GM23248 (cell line): Measurements from ENCODE around the gene TTC23. TPM values are rescaled to one million over a fixed set of nuclear protein-coding genes. Genes with fewer than 3 reads are reported as not detected.
A peak's percentile ranks its signal among the peaks of the same experiment; 100 is the strongest.

Source experiments
- DNase-seq: peaks from one replicate; pipeline ENCODE4 v3.0.0-alpha.2; 2015
- H2AFZ ChIP-seq: fragments of 200-600 bp; sonication (generic); 2 replicates; pipeline ENCODE4 v1.6.1; 2016; ENCODE audit warnings: antibody characterized with exemption
- H3F3A ChIP-seq: fragments of 200-600 bp; sonication (generic); 2 replicates; pipeline ENCODE4 v1.6.1; 2016; ENCODE audit warnings: mild to moderate bottlenecking, antibody characterized with exemption, mixed run types; ENCODE audit not compliant: insufficient read depth
- H3K27ac ChIP-seq: fragments of 200-600 bp; sonication (generic); 2 replicates; pipeline ENCODE4 v1.5.1; 2016; ENCODE audit warnings: mild to moderate bottlenecking
- H3K27me3 ChIP-seq: fragments of 200-600 bp; sonication (generic); replicated peaks from 2 replicates; pipeline ENCODE4 v1.6.1; 2016; ENCODE audit warnings: mild to moderate bottlenecking; ENCODE audit not compliant: insufficient read depth
- H3K36me3 ChIP-seq: fragments of 200-600 bp; sonication (generic); 2 replicates; pipeline ENCODE4 v1.6.1; 2016; ENCODE audit warnings: low read depth, mild to moderate bottlenecking
- H3K4me1 ChIP-seq: fragments of 200-600 bp; sonication (generic); 2 replicates; pipeline ENCODE4 v1.6.1; 2016; ENCODE audit warnings: mild to moderate bottlenecking; ENCODE audit not compliant: insufficient read depth
- H3K4me2 ChIP-seq: fragments of 200-600 bp; sonication (generic); one replicate; pipeline ENCODE4 v1.6.1; 2016; ENCODE audit warnings: mild to moderate bottlenecking; ENCODE audit not compliant: unreplicated experiment
- H3K4me3 ChIP-seq: fragments of 200-600 bp; sonication (generic); 2 replicates; pipeline ENCODE4 v1.5.1; 2016; ENCODE audit warnings: mild to moderate bottlenecking
- H3K79me2 ChIP-seq: fragments of 200-600 bp; sonication (generic); 2 replicates; pipeline ENCODE4 v1.6.1; 2016; ENCODE audit warnings: mild to moderate bottlenecking; ENCODE audit not compliant: insufficient read depth
- H3K9ac ChIP-seq: fragments of 200-600 bp; sonication (generic); 2 replicates; pipeline ENCODE4 v1.6.1; 2016; ENCODE audit warnings: mild to moderate bottlenecking
- H3K9me2 ChIP-seq: fragments of 200-600 bp; sonication (generic); 2 replicates; pipeline ENCODE4 v1.6.1; 2016; ENCODE audit warnings: mixed run types, mild to moderate bottlenecking, moderate library complexity; ENCODE audit not compliant: insufficient read depth
- H3K9me3 ChIP-seq: fragments of 200-600 bp; sonication (generic); one replicate; pipeline ENCODE4 v1.6.1; 2017; ENCODE audit warnings: low read depth
- H4K20me1 ChIP-seq: fragments of 200-600 bp; sonication (generic); 2 replicates; pipeline ENCODE4 v1.6.0; 2016; ENCODE audit not compliant: insufficient read depth
- EZH2 ChIP-seq: fragments of 200-600 bp; sonication (generic); IDR thresholded peaks from 2 replicates; pipeline ENCODE4 v1.6.1; 2018; ENCODE audit warnings: antibody characterized with exemption, mild to moderate bottlenecking; ENCODE audit not compliant: insufficient read depth, poor library complexity, severe bottlenecking
- EZH2phosphoT487 ChIP-seq: fragments of 200-600 bp; sonication (generic); IDR thresholded peaks from 2 replicates; pipeline ENCODE4 v1.6.1; 2018; ENCODE audit warnings: antibody characterized with exemption, moderate library complexity, mild to moderate bottlenecking, low read depth; ENCODE audit not compliant: insufficient read depth
- WGBS, 2 experiments: methylation state at CpG; one replicate each; pipeline ENCODE4 v1.1.6; 2015 to 2017; ENCODE audit warnings: low lambda C conversion rate in 2 of 2, low coverage in 1 of 2; ENCODE audit errors: missing lambda C conversion rate in 2 of 2; 5-methylcytosine and 5-hydroxymethylcytosine counted together
- in situ Hi-C: fragments of 300-500 bp; cut with MboI; formaldehyde crosslinking; loops from 2 replicates; pipeline ENCODE4 v1.15.0; 2020
- polyA plus RNA-seq: library from polyadenylated mRNA; unstranded; fragments of >200 nt; fragmentation: Nextera tagmentation; extraction: Ambion mirVana; gene quantifications from 2 replicates; pipeline ENCODE4 v1.2.1, GENCODE V29; 2016
- total RNA-seq: library from RNA; depleted of rRNA; stranded (reverse); fragments of >200 nt; shearing (Covaris generic); gene quantifications from 2 replicates; pipeline ENCODE4 v1.2.3, GENCODE V29; 2014

TTC23 gene
- total and polyA plus RNA-seq, 2 experiments from 2014 or later: 10.8 to 18.6 TPM

- in situ Hi-C loops: no loop called here
- Histone ChIP-seq H3K9me2 (no peaks in the 10 kb centered on the region), H3K4me2 (no peak overlapping the region), H3K27ac (no peak overlapping the region), H3K4me1 (peaks cover 15% of the 10 kb centered on the region), H3K9ac (no peak overlapping the region), H3K36me3 (no peaks in the 10 kb centered on the region), H3K79me2 (no peaks in the 10 kb centered on the region), H3F3A (peaks cover 9% of the 10 kb centered on the region), H3K9me3 (no peaks in the 10 kb centered on the region), H4K20me1 (no peaks in the 10 kb centered on the region), H3K4me3 (no peak overlapping the region), H2AFZ (no peak overlapping the region), H3K27me3 (no peaks in the 10 kb centered on the region)
- TF ChIP-seq EZH2phosphoT487: no peak
- no peak for TF ChIP-seq EZH2
- WGBS, 2 experiments: 80 to 82% methylated on average over 29 of the region's 29 CpGs
- no peak for DNase-seq
Observed at GRCh38 chr15:99125061-99125891, 124.1 kb downstream of the TTC23 start.

- H3K9ac ChIP-seq: no peak overlapping the region
- peak overlapping the region; percentile 66 for H2AFZ ChIP-seq
- H3K9me2 ChIP-seq: no peaks in the 10 kb centered on the region
- H3K4me3 ChIP-seq: no peak overlapping the region
- peak overlapping the region; percentile 84 for H3K4me2 ChIP-seq
- WGBS, 2 experiments: 97 to 98% methylated on average over 8 of the region's 8 CpGs
- no peak for DNase-seq
- in situ Hi-C loops: loop anchor here (25.0 kb wide), 1 partner anchor 613 kb away; the partner anchor contains the start of gene LYSMD4
- peak overlapping the region; percentile 75 for H3K27ac ChIP-seq
- H3K9me3 ChIP-seq: no peaks in the 10 kb centered on the region
- no peaks in the 10 kb centered on the region for H3K36me3 ChIP-seq
- H3F3A ChIP-seq: peaks cover 9% of the 10 kb centered on the region
- H4K20me1 ChIP-seq: no peaks in the 10 kb centered on the region
- peaks cover 15% of the 10 kb centered on the region for H3K4me1 ChIP-seq
- TF ChIP-seq EZH2phosphoT487 (no peak), EZH2 (no peak)
- H3K79me2 ChIP-seq: no peaks in the 10 kb centered on the region
- H3K27me3 ChIP-seq: no peaks in the 10 kb centered on the region
Observed at GRCh38 chr15:99124641-99125040, 124.7 kb downstream of the TTC23 start.

DNA sequence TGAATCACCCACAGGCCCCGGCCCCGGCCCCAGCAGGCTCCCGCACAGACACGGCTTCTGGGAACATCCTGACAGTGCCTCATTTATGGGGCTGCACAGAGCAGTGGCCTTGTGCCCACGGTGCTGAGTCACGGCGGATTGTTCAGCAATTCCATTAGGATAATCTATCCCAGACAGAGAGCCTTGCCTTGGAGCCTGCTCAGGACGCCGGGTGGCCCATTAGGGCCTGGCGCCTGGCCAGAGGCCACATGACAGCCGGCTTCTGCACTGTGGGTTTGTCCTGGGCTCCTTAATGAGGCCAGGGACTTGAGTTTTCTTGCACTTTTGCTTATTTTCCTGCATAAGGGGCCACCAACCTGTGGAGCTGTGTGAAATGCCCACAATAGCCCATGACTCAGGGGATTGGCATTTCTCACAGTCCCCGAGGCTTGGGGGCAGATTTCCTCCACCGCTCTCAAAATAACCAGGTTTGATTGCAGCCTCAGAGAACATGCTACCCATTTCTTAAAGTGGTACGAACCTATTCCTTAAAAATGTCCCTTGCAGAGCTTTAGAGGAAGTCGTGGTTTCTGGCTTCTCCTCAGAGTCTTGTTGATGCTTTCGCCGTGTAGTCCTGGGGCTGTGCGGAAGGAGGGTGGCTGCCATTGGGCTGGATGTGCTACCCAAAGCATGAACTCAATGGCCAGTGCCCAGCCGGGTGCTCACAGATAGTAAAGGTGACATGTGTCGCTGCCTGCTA is 125.5 kb downstream of the TTC23 start:
- Histone ChIP-seq H3K9ac (peak overlapping the region; percentile 44; the same call in 1 of the 2 replicates), H3K4me2 (peak overlapping the region; percentile 84), H3F3A (peaks cover 9% of the 10 kb centered on the region), H3K27me3 (no peaks in the 10 kb centered on the region), H3K9me3 (no peaks in the 10 kb centered on the region), H3K4me1 (peaks cover 15% of the 10 kb centered on the region), H3K27ac (peak overlapping the region; percentile 75), H3K4me3 (peak overlapping the region; percentile 47), H2AFZ (peak overlapping the region; percentile 66), H4K20me1 (no peaks in the 10 kb centered on the region), H3K36me3 (no peaks in the 10 kb centered on the region), H3K9me2 (no peaks in the 10 kb centered on the region), H3K79me2 (no peaks in the 10 kb centered on the region)
- WGBS, 2 experiments: 15 to 16% methylated on average over 20 of the region's 20 CpGs
- peak; percentile 98 for DNase-seq
- in situ Hi-C loops: loop anchor here (25.0 kb wide), 1 partner anchor 613 kb away; the partner anchor contains the start of gene LYSMD4
- TF ChIP-seq EZH2: no peak
- 0 out of 2 replicates have a peak, but pooled peaks have one; percentile 52 for TF ChIP-seq EZH2phosphoT487

GRCh38 chr15:99122831-99123712 is 126.3 kb downstream of the TTC23 start:
- DNase-seq: no peak
- H3K4me3 ChIP-seq: peak overlapping the region; percentile 47
- peak overlapping the region; percentile 66; the same call in 1 of the 2 replicates for H2AFZ ChIP-seq
- H3K27ac ChIP-seq: peak overlapping the region; percentile 75
- no peaks in the 10 kb centered on the region for H3K9me2 ChIP-seq
- peaks cover 9% of the 10 kb centered on the region for H3F3A ChIP-seq
- H3K36me3 ChIP-seq: no peaks in the 10 kb centered on the region
- H3K4me1 ChIP-seq: peaks cover 15% of the 10 kb centered on the region
- whole genome bisulfite sequencing, 2 experiments: 39 to 46% methylated on average over 19 to 22 of the region's 22 CpGs
- in situ Hi-C loops: loop anchor here (25.0 kb wide), 1 partner anchor 614 kb away; the partner anchor contains the start of gene LYSMD4
- no peaks in the 10 kb centered on the region for H3K79me2 ChIP-seq
- H3K27me3 ChIP-seq: no peaks in the 10 kb centered on the region
- H3K9me3 ChIP-seq: no peaks in the 10 kb centered on the region
- H3K4me2 ChIP-seq: peak overlapping the region; percentile 84
- TF ChIP-seq EZH2: no peak
- no peak for TF ChIP-seq EZH2phosphoT487
- peak overlapping the region; percentile 44; the same call in 1 of the 2 replicates for H3K9ac ChIP-seq
- no peaks in the 10 kb centered on the region for H4K20me1 ChIP-seq
